ENCODE data around the gene DCBLD1.

- no peak for TF ChIP-seq CTCF (conservative IDR thresholded peaks at IDR 0.05)
- no peak for TF ChIP-seq ZFX (IDR thresholded peaks at IDR 0.05)
Observed at GRCh38 chr6:117444600-117444999, 37.9 kb upstream of the DCBLD1 start.

All from C4-2B (cell line).